HS-27A (cell line): ENCODE results near the gene HYAL3.
"Not testable (repeated sequence)": the region's sequence is repeated elsewhere in the genome, so short reads cannot be mapped to it uniquely, and the experiment has no call there.

Experiments
- DNase-seq: peaks from one replicate; pipeline ENCODE4 v3.0.0-alpha.2; 2012; ENCODE audit warnings: low read depth, missing footprints

HYAL3 gene

DNA sequence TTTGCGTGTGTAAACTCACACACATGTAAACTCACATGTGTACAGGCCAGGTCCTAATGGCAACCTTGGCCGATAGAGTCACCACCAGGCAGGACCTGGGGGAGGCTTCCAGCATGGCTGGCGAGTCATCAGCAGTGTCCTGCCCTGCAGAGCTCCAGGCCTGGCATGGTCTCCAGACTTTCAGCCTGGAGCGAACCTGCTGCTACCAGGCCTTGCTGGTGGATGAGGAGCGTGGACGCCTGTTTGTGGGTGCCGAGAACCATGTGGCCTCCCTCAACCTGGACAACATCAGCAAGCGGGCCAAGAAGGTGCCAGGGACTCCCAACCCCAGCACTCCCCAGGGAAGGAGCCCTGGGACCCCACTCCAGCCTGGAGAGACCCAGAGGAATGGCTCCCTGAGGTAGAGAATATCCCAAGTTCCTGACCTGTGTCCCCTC lies 29.2 kb downstream of the HYAL3 start:
- DNase-seq = no peak

- no peak for DNase-seq
Observed at GRCh38 chr3:50269460-50269859, 29.7 kb downstream of the HYAL3 start.

- DNase-seq = no peak
Observed at GRCh38 chr3:50268703-50269451, 30.3 kb downstream of the HYAL3 start, which contains the start of gene SEMA3B. Gene SEMA3B, plus strand, starts transcription at chr3:50269147. Its CDS starts 94 bp downstream, at chr3:50269241.

DNA sequence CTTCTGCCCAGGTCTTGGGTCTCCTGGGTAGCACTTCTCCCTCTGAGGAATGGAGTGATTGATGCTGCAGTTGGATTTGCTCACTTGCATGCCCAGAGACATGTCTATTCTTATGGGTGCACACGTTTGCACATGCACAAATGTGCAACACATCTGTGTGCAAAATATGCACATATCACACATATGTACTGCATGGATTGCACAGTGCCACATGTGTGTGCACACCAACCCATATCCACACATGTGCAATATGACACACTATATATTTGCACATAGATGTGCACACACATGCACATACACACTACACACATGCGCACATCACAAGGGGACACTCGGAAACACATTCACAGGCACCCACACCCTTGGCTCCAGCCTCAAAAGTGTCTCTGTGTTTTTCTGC lies 30.9 kb downstream of the HYAL3 start:
- DNase-seq = no peak

DNA sequence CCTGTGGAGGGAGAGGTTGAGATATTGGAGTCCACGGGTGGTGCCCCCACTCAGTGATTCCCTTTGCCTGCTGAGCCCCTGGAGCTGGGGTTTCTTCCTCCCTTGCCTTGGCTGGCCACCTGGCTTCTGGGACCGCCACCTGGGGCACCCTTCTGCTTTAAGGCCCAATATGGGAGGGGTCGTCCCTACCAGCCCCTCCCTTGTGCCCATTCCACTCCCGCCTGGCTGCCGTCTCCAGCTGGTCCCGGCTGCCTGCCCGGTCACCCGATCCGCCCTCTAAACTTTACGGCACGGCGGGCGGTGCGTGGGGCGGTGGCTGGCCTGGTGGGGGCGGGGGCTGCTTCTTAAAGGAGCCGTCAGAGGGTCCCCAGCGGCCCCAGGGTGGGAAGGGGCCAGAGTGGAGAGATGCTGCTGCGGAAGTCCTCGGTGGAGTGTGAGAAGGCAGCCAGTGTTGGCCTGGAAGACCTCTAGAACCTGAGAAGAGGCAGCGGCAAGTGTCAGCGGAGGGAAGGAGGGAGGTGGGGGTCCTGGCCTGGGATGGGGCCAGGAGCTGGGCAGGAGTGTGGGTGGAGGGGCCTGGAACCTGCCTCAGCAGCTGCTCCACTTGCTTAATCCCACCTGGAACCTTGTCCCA lies 31.8 kb downstream of the HYAL3 start:
- DNase-seq = no peak

DNA sequence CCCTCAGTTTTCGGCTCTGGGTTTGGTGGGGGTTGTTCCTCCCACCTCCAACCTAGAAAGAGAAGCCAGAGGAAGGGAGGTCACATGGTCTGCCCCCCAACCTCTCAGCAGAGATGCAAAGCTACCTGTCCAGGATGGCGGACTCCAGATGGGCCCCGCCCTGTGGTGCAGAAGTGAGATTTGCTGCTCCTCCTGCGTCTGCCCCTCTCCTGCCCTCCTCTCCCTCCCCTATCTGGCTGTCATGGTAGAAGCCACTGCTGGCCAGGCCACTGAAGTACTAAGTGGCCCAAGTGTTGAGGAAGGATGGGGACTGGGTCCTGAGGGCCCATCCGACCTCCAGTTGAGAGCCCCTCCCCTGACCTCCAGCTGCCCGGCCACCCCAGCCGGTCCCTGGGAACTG lies 32.4 kb downstream of the HYAL3 start:
- DNase-seq = no peak

- DNase-seq = no peak
Observed at GRCh38 chr3:50266017-50266416, 33.2 kb downstream of the HYAL3 start.

GRCh38 chr3:50265571-50265970 lies 33.6 kb downstream of the HYAL3 start:
- no peak for DNase-seq

GRCh38 chr3:50264964-50265485 lies 34.2 kb downstream of the HYAL3 start:
- no peak for DNase-seq

GRCh38 chr3:50264383-50264963 lies 34.7 kb downstream of the HYAL3 start:
- peak; percentile 91 for DNase-seq

GRCh38 chr3:50263478-50264382 lies 35.5 kb downstream of the HYAL3 start:
- DNase-seq = no peak

- no peak for DNase-seq
Observed at GRCh38 chr3:50262778-50263177, 36.4 kb downstream of the HYAL3 start.

DNA sequence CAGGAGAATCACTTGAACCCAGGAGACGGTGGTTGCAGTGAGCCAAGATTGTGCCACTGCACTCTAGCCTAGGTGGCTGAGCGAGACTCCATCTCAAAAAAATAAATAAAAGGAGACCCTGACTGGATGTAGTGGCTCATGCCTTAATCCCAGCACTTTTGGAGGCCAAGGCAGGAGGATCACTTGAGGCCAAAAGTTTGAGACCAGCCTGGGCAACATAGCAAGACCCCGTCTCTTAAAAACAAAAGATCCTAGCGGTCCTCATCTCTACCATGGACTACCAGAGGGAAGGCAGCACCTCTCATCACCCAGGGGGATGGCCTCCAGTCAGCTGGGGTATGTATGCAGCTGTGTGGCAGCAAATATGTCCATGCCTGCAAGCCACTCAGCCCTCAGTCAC lies 37.0 kb downstream of the HYAL3 start:
- DNase-seq = not testable (repeated sequence)

- DNase-seq = no peak
Observed at GRCh38 chr3:50261505-50261904, 37.7 kb downstream of the HYAL3 start.

GRCh38 chr3:50260942-50261441 lies 38.2 kb downstream of the HYAL3 start:
- no peak for DNase-seq

DNA sequence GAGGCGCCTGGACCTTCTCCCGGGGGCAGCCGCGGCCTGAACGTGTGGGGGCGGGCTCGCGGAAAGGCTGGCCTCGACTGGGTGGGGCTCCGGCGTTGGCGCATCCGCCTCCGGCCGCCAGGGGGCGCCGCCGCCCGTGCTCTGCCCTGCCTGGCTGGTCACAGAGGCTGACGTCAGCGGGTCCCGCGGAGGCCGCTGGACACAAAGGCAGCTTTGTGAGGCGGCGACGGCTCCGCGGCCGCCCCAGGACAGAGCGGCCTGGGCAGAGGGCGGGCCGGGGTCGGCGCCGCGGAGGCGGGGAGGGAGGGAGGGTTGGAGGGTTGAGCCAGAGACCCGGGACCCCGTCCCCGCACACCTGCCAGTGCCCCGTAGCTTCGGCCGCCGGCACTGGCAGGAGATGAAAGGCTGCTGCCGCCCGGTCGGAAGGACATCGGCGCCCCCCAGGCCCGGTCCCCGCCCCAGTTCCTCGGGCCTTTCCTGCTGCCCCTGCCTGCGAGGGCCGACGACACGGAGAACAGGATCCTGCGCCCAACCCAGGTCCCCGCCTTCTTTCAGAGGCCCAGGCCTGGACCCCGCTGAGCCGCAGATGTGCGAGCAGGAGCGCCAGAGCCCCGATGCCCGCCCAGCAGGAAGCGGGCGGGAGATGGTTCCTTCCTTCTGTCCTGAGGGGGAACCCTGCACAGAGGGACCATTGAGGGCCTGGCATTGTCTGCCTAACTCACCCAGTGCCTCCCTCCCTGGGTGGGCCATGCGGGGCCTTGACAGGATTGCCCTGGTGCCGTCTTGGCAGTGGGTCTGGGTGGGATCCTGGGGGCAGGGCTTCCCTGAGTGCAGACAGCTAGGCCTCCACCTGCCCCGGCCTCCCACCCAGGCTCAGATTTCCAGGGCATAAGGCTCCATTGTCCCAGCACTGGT lies 38.9 kb downstream of the HYAL3 start:
- DNase-seq = no peak

GRCh38 chr3:50259432-50260026 lies 39.7 kb downstream of the HYAL3 start:
- no peak for DNase-seq

GRCh38 chr3:50258979-50259378 lies 40.2 kb downstream of the HYAL3 start:
- no peak for DNase-seq

DNA sequence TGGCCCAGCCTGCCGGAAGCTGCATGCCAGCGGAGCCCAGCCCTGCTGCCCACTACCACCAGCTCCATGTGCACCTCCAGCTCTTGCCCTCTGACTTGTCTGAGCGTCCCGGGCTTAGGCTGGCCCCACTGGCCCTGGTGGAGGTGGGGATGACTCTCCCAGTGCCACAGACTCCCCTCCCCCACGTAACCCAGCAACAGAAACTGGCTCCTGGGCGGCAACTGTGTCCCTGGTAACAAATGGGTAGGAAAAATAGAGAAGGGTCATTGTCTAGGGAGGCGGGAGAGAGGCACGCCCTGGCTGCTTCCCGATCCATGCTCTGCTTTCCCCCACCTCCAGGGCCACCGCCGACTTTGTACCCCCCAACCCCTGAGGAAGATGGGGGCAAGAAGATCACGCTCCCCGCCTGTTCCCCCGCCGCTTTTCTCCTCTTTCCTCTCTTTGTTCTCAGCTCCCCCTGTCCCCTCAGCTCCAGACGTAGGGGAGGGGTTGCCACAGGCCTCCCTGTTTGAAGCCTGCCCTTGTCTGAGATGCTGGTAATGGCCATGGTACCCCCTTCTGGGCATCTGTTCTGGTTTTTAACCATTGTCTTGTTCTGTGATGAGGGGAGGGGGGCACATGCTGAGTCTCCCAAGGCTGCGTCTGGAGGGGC lies 41.0 kb downstream of the HYAL3 start:
- DNase-seq = no peak
